HepG2 (cell line): ENCODE data around the gene TFDP1. TPM values are rescaled to one million over a fixed set of nuclear protein-coding genes. Genes with fewer than 3 reads are reported as not detected.

Experiments used
- ARID3A ChIP-seq: IDR thresholded peaks from 2 replicates; pipeline ENCODE4 v1.6.1; 2012; ENCODE audit warnings: low read depth, low read length, improper control_type of control experiment
- ARID5B ChIP-seq: IDR thresholded peaks from 2 replicates; pipeline ENCODE4 v1.4.0; 2020; ENCODE audit warnings: mild to moderate bottlenecking, missing genetic modification reagents
- BATF2 ChIP-seq: sonication (generic); formaldehyde crosslinking; IDR thresholded peaks from 2 replicates; pipeline ENCODE4 v1.8.0; 2022; ENCODE audit warnings: mild to moderate bottlenecking, missing genetic modification reagents, moderate library complexity
- CREBL2 ChIP-seq: sonication (generic); formaldehyde crosslinking; IDR thresholded peaks from 2 replicates; pipeline ENCODE4 v1.8.1; 2023; ENCODE audit warnings: missing genetic modification reagents, mild to moderate bottlenecking, borderline replicate concordance
- EED ChIP-seq: sonication (generic); formaldehyde crosslinking; IDR thresholded peaks from 2 replicates; pipeline ENCODE4 v1.5.0; 2020; ENCODE audit warnings: mild to moderate bottlenecking, missing genetic modification reagents
- MAZ ChIP-seq, 2 experiments: sonication (generic) in 1 of 2; formaldehyde crosslinking in 1 of 2; IDR thresholded peaks; 2 replicates each; pipeline versions ENCODE4 v1.5.0 to v1.6.1; 2012 to 2020; ENCODE audit warnings: low read depth in 2 of 2, mild to moderate bottlenecking in 2 of 2, borderline replicate concordance in 1 of 2, improper control_type of control experiment in 1 of 2, low read length in 1 of 2, missing genetic modification reagents in 1 of 2, moderate library complexity in 1 of 2
- NCOA1 ChIP-seq: sonication (generic); formaldehyde crosslinking; IDR thresholded peaks from 2 replicates; pipeline ENCODE4 v1.9.0; 2021; ENCODE audit warnings: missing genetic modification reagents
- NFAT5 ChIP-seq: sonication (generic); formaldehyde crosslinking; IDR thresholded peaks from 2 replicates; pipeline ENCODE4 v1.4.0; 2020; ENCODE audit warnings: missing genetic modification reagents
- PAF1 ChIP-seq: IDR thresholded peaks from 2 replicates; pipeline ENCODE4 v1.6.1; 2016; ENCODE audit warnings: missing genetic modification reagents, missing compliant biosample characterization
- PITX1 ChIP-seq: sonication (generic); formaldehyde crosslinking; IDR thresholded peaks from 2 replicates; pipeline ENCODE4 v1.5.1; 2020; ENCODE audit warnings: mild to moderate bottlenecking, missing genetic modification reagents
- RAD51 ChIP-seq: fragments of 450-650 bp; IDR thresholded peaks from 2 replicates; pipeline ENCODE4 v1.6.1; 2016; ENCODE audit warnings: borderline replicate concordance
- RELA ChIP-seq: sonication (generic); formaldehyde crosslinking; IDR thresholded peaks from 2 replicates; pipeline ENCODE4 v1.4.0; 2020; ENCODE audit warnings: missing genetic modification reagents
- SUZ12 ChIP-seq: fragments of 150-350 bp; IDR thresholded peaks from 2 replicates; pipeline ENCODE4 v1.6.1; 2014; ENCODE audit warnings: low read depth, low read length
- TBP ChIP-seq: sonication (generic); formaldehyde crosslinking; IDR thresholded peaks from 2 replicates; pipeline ENCODE4 v1.5.0; 2020; ENCODE audit warnings: missing genetic modification reagents
- ZBTB7B ChIP-seq: sonication (generic); formaldehyde crosslinking; IDR thresholded peaks from 2 replicates; pipeline ENCODE4 v1.4.0; 2020; ENCODE audit warnings: missing genetic modification reagents
- ZNF557 ChIP-seq: sonication (generic); formaldehyde crosslinking; IDR thresholded peaks from 2 replicates; pipeline ENCODE4 v1.4.0; 2020; ENCODE audit warnings: missing genetic modification reagents
- ZNF678 ChIP-seq: sonication (generic); formaldehyde crosslinking; IDR thresholded peaks from 2 replicates; pipeline ENCODE4 v1.4.0; 2020; ENCODE audit warnings: mild to moderate bottlenecking, missing genetic modification reagents
- ZNF7 ChIP-seq: IDR thresholded peaks from 2 replicates; pipeline ENCODE4 v1.6.1; 2016; ENCODE audit warnings: missing biosample characterization, missing genetic modification reagents
- polyA plus RNA-seq, 8 experiments: library from polyadenylated mRNA; depleted of rRNA in 3 of 8; stranded (reverse) in 7 of 8; unstranded in 1 of 8; fragments of >200 nt; fragmentation: Illumina TruSeq in 4 of 8; extraction: Trizol in 4 of 8; gene quantifications; 2 replicates each; pipeline versions ENCODE4 v1.2.1 to v1.2.3, GENCODE V29; 2011 to 2016; ENCODE audit warnings: low read depth in 4 of 8, missing spikeins in 1 of 8, mixed read lengths in 1 of 8; ENCODE audit not compliant: insufficient read depth in 1 of 8
- total RNA-seq, 5 experiments: library from RNA; depleted of rRNA; stranded (reverse); fragments of >200 nt; fragmentation: Illumina TruSeq; extraction: Trizol; gene quantifications; 2 replicates each; pipeline ENCODE4 v1.2.3, GENCODE V29; 2016; ENCODE audit warnings: low read depth in 1 of 5

TFDP1 gene
- total and polyA plus RNA-seq, 2 of the 13 experiments (the other 11 are each of a cell fraction or from before 2014, with no cell fraction given), result 38.0 to 84.2 TPM

- TF ChIP-seq MAZ (IDR thresholded peaks at IDR 0.05; ENCODE audit: borderline replicate concordance, low read depth, low read length) (no peak), MAZ (CRISPR knock-in tag; IDR thresholded peaks at IDR 0.05; ENCODE audit: low read depth) (no peak), NFAT5 (CRISPR knock-in tag) (no peak), ZBTB7B (CRISPR knock-in tag) (peak; percentile 65; the same call in 1 of the 2 replicates), PITX1 (peak; percentile 15; the same call in 1 of the 2 replicates), ZNF678 (no peak), RAD51 (no peak), CREBL2 (CRISPR knock-in tag) (no peak), SUZ12 (no peak), BATF2 (CRISPR knock-in tag) (no peak), NCOA1 (CRISPR knock-in tag) (no peak), ARID3A (no peak), PAF1 (CRISPR knock-in tag) (no peak), RELA (no peak), ARID5B (CRISPR knock-in tag) (peak; percentile 33; the same call in 1 of the 2 replicates), TBP (CRISPR knock-in tag) (no peak), ZNF557 (no peak), ZNF7 (CRISPR knock-in tag) (no peak), EED (CRISPR knock-in tag) (no peak)
Measured at GRCh38 chr13:113544071-113544891, 40.3 kb upstream of the TFDP1 start (continued).
